Spleen (tissue), 11 donors: ENCODE results near the gene CXCL6. TPM values are rescaled to one million over a fixed set of nuclear protein-coding genes. Genes with fewer than 3 reads are reported as not detected.
A peak's percentile ranks its signal among the peaks of the same experiment; 100 is the strongest.

Experiments
- DNase-seq: peaks from one replicate; pipeline ENCODE4 v3.0.0-alpha.2; 2020
- H3K27ac ChIP-seq, 8 donors: fragments of 200-600 bp; sonication (generic) in 7 of 8; 1 replicate in 4 of 8; 2 replicates in 4 of 8; pipeline versions ENCODE4 v1.5.0 to v1.8.0; 2016 to 2021; ENCODE audit warnings: inconsistent platforms in 4 of 8, mild to moderate bottlenecking in 4 of 8, moderate library complexity in 1 of 8
- H3K27me3 ChIP-seq, 7 donors: fragments of 200-600 bp; sonication (generic) in 6 of 7; replicated peaks in 1 of 7; 1 replicate in 4 of 7; 2 replicates in 3 of 7; pipeline versions ENCODE4 v1.5.0 to v1.8.0; 2016 to 2021; ENCODE audit warnings: inconsistent platforms in 3 of 7, mild to moderate bottlenecking in 1 of 7
- H3K36me3 ChIP-seq, 6 donors: fragments of 200-600 bp; sonication (generic) in 5 of 6; 1 replicate in 4 of 6; 2 replicates in 2 of 6; pipeline versions ENCODE4 v1.5.0 to v1.8.0; 2016 to 2021; ENCODE audit warnings: inconsistent platforms in 2 of 6
- H3K4me1 ChIP-seq, 6 donors: fragments of 200-600 bp; sonication (generic) in 5 of 6; 1 replicate in 3 of 6; 2 replicates in 3 of 6; pipeline versions ENCODE4 v1.5.0 to v1.8.0; 2016 to 2021; ENCODE audit warnings: inconsistent platforms in 3 of 6
- H3K4me3 ChIP-seq, 8 donors: fragments of 200-600 bp; sonication (generic) in 7 of 8; 1 replicate in 4 of 8; 2 replicates in 4 of 8; pipeline versions ENCODE4 v1.5.0 to v1.8.0; 2016 to 2021; ENCODE audit warnings: inconsistent platforms in 4 of 8, mild to moderate bottlenecking in 4 of 8, moderate library complexity in 2 of 8
- H3K9me3 ChIP-seq, 8 donors: fragments of 200-600 bp; sonication (generic) in 7 of 8; 1 replicate in 4 of 8; 2 replicates in 4 of 8; pipeline versions ENCODE4 v1.5.0 to v1.8.0; 2016 to 2021; ENCODE audit warnings: inconsistent platforms in 4 of 8
- POLR2A ChIP-seq, 3 donors: fragments of 450-650 bp; IDR thresholded peaks; one replicate each; pipeline ENCODE4 v1.5.1; 2017; ENCODE audit warnings: antibody characterized with exemption in 3 of 3, mild to moderate bottlenecking in 1 of 3
- POLR2AphosphoS5 ChIP-seq, 3 donors: sonication (generic); formaldehyde crosslinking; IDR thresholded peaks; one replicate each; pipeline ENCODE4 v1.5.1; 2017; ENCODE audit warnings: antibody characterized with exemption in 3 of 3
- WGBS, 5 donors: extraction: QIAGEN DNeasy Blood & Tissue Kit in 3 of 5; methylation state at CpG; one replicate each; pipeline versions ENCODE4 v1.1.5 to v1.1.7; 2013 to 2018; 5-methylcytosine and 5-hydroxymethylcytosine counted together
- intact Hi-C: fragments of 100-400 bp; cut with DNase I; formaldehyde crosslinking; loops from one replicate; pipeline ENCODE4 v1.15.0; 2023; ENCODE audit warnings: low total_unique reads
- polyA plus RNA-seq, 3 donors: library from polyadenylated mRNA; stranded (reverse); fragments of 200-250 nt; gene quantifications; one replicate each; pipeline ENCODE4 v1.2.1, GENCODE V29; 2013
- total RNA-seq, 7 donors: library from RNA; depleted of rRNA in 3 of 7; stranded (reverse); fragments of >200 nt in 3 of 7; fragmentation: NEBNext Ultra II Directional in 4 of 7; extraction: Animal tissue kit (Norgen Biotek cat#: 25700) in 4 of 7; gene quantifications; one replicate each; pipeline versions ENCODE4 v1.1.0 to v1.2.1, GENCODE V29; 2016 to 2021
- TF ChIP-seq, protein P1 (sequence below), 11 experiments: fragments of 200-600 bp in 7 of 11; fragments of 450-650 bp in 4 of 11; sonication (generic) in 4 of 11; IDR thresholded peaks in 8 of 11; conservative IDR thresholded peaks in 3 of 11; 1 replicate in 7 of 11; 2 replicates in 4 of 11; pipeline versions ENCODE4 v1.4.0 to v1.8.0; 2016 to 2021; ENCODE audit warnings: antibody characterized with exemption in 11 of 11, inconsistent platforms in 4 of 11, mild to moderate bottlenecking in 1 of 11
- donor health status: healthy with polysubstance abuse.
- donor health status: DM: no; HTN: no; CAD: no; lungs with moderate emphysema.
- donor health status: DM: no; HTN: no; CAD: no.
- donor health status: Bipolar disorder and iron deficiency.
- donor health status: healthy.
- donor health status: DM: no; HTN: no; CAD: no.
- donor health status: DM: yes; HTN: yes; CAD: no.

The CXCL6 gene
- total and polyA plus RNA-seq, 10 donors = 17.8 to 143 (median 62.8) TPM

DNA sequence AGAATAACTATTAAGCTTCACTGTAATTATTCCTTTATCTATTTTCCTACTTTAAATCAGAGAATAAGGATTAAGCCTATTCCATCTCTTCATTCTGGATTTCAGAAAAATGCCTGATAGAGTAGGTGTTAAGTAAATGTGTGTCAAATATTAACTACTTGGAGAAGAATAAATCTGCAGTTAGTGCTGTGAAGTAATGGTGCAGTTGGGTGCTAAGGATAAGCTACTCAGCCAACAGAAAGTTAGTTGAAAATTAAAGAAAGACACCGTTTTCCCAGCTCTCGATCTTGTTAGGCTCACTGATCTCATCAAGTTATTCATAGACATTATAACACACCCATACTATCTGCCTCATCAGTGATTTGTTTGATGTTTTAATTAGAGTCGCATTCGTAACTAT lies 23.7 kb downstream of the CXCL6 start:
- no peak overlapping the region for H3K4me3 ChIP-seq
- peak overlapping the region in 6 of 8 donors; percentile 2 to 56 (median 33) for H3K27ac ChIP-seq
- no peaks in the 10 kb centered on the region for H3K27me3 ChIP-seq
- peaks cover 0 to 13% (median 0%) of the 10 kb centered on the region in 6 donors for H3K4me1 ChIP-seq
- WGBS, 5 donors = 61 to 69% (median 66%) methylated on average over 4 of the region's 4 CpGs
- H3K36me3 ChIP-seq = no peaks in the 10 kb centered on the region
- H3K9me3 ChIP-seq = no peaks in the 10 kb centered on the region
- no peak for DNase-seq
- TF ChIP-seq, protein P1, sequence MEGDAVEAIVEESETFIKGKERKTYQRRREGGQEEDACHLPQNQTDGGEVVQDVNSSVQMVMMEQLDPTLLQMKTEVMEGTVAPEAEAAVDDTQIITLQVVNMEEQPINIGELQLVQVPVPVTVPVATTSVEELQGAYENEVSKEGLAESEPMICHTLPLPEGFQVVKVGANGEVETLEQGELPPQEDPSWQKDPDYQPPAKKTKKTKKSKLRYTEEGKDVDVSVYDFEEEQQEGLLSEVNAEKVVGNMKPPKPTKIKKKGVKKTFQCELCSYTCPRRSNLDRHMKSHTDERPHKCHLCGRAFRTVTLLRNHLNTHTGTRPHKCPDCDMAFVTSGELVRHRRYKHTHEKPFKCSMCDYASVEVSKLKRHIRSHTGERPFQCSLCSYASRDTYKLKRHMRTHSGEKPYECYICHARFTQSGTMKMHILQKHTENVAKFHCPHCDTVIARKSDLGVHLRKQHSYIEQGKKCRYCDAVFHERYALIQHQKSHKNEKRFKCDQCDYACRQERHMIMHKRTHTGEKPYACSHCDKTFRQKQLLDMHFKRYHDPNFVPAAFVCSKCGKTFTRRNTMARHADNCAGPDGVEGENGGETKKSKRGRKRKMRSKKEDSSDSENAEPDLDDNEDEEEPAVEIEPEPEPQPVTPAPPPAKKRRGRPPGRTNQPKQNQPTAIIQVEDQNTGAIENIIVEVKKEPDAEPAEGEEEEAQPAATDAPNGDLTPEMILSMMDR (IDR thresholded peaks at IDR 0.05 in 8 of 11, conservative IDR thresholded peaks at IDR 0.05 in 3 of 11) = no peak
- TF ChIP-seq POLR2A (IDR thresholded peaks at IDR 0.05) (no peak), POLR2AphosphoS5 (IDR thresholded peaks at IDR 0.05) (no peak)
- intact Hi-C loops = no loop called here

- no peaks in the 10 kb centered on the region for H3K27me3 ChIP-seq
- WGBS, 5 donors = 63 to 82% (median 72%) methylated on average over 3 of the region's 3 CpGs
Observed at GRCh38 chr4:73860917-73861316, 24.4 kb downstream of the CXCL6 start.

GRCh38 chr4:73862322-73862721 lies 25.8 kb downstream of the CXCL6 start:
- H3K4me1 ChIP-seq = peaks cover 0 to 20% (median 1%) of the 10 kb centered on the region in 6 donors
- peaks cover 0 to 4% (median 0%) of the 10 kb centered on the region in 7 donors for H3K27me3 ChIP-seq
- no peak for DNase-seq
- TF ChIP-seq POLR2A (IDR thresholded peaks at IDR 0.05) = no peak
- TF ChIP-seq, protein P1 (IDR thresholded peaks at IDR 0.05 in 8 of 11, conservative IDR thresholded peaks at IDR 0.05 in 3 of 11) = no peak
- no peak for TF ChIP-seq POLR2AphosphoS5 (IDR thresholded peaks at IDR 0.05)
- no peak overlapping the region for H3K4me3 ChIP-seq
- no peak overlapping the region for H3K27ac ChIP-seq
- H3K36me3 ChIP-seq = no peaks in the 10 kb centered on the region
- 84 to 97% (median 91%) methylated on average over 1 of the region's 1 CpG for WGBS, 5 donors
- H3K9me3 ChIP-seq = no peaks in the 10 kb centered on the region
- intact Hi-C loops = no loop called here

More at GRCh38 chr4:73860917-73861316, 24.4 kb downstream of the CXCL6 start:
- H3K9me3 ChIP-seq = no peaks in the 10 kb centered on the region
- intact Hi-C loops = no loop called here
- H3K4me3 ChIP-seq = no peak overlapping the region
- TF ChIP-seq POLR2AphosphoS5 (IDR thresholded peaks at IDR 0.05) (no peak), POLR2A (IDR thresholded peaks at IDR 0.05) (no peak)
- TF ChIP-seq, protein P1 (IDR thresholded peaks at IDR 0.05 in 8 of 11, conservative IDR thresholded peaks at IDR 0.05 in 3 of 11) = no peak
- no peak for DNase-seq
- no peaks in the 10 kb centered on the region for H3K36me3 ChIP-seq
- H3K27ac ChIP-seq = peak overlapping the region in 4 of 8 donors; percentile 29 to 56 (median 46)
- H3K4me1 ChIP-seq = peaks cover 0 to 17% (median 1%) of the 10 kb centered on the region in 6 donors

- no peaks in the 10 kb centered on the region for H3K9me3 ChIP-seq
- peaks cover 0 to 21% (median 6%) of the 10 kb centered on the region in 7 donors for H3K27me3 ChIP-seq
- intact Hi-C loops = no loop called here
- H3K4me1 ChIP-seq = peaks cover 0 to 37% (median 5%) of the 10 kb centered on the region in 6 donors
- TF ChIP-seq, protein P1 (IDR thresholded peaks at IDR 0.05 in 8 of 11, conservative IDR thresholded peaks at IDR 0.05 in 3 of 11) = no peak
- TF ChIP-seq POLR2AphosphoS5 (IDR thresholded peaks at IDR 0.05) (no peak), POLR2A (IDR thresholded peaks at IDR 0.05) (no peak)
- WGBS, 5 donors = 78 to 89% (median 84%) methylated on average over 2 of the region's 2 CpGs
- no peak for DNase-seq
- no peaks in the 10 kb centered on the region for H3K36me3 ChIP-seq
- no peak overlapping the region for H3K4me3 ChIP-seq
- H3K27ac ChIP-seq = peak overlapping the region in 4 of 8 donors; percentile 11 to 48 (median 28)
Observed at GRCh38 chr4:73864365-73864764, 27.9 kb downstream of the CXCL6 start.
